Neural cell (in vitro differentiated cells): ENCODE measurements around the gene OSCP1.

Experiments used
- CTCF ChIP-seq: fragments of 450-650 bp; IDR thresholded peaks from 2 replicates; pipeline ENCODE4 v1.5.1; 2014; ENCODE audit warnings: antibody characterized with exemption, mild to moderate bottlenecking, moderate library complexity; ENCODE audit not compliant: poor library complexity, severe bottlenecking
- EZH2 ChIP-seq: fragments of 200-600, 300-800 bp; shearing (Covaris generic), sonication (generic); IDR thresholded peaks from 2 replicates; pipeline ENCODE4 v1.6.1; 2014; ENCODE audit warnings: antibody characterized with exemption, low read length, borderline replicate concordance, mild to moderate bottlenecking; ENCODE audit not compliant: insufficient read depth, poor library complexity, severe bottlenecking

GRCh38 chr1:36475910-36476604, 25.8 kb upstream of the OSCP1 start:
- TF ChIP-seq CTCF (no peak), EZH2 (no peak)
